ENCODE measurements around the gene TRIM13. TPM values are rescaled to one million over a fixed set of nuclear protein-coding genes. Genes with fewer than 3 reads are reported as not detected.
"Not testable (repeated sequence)": the region's sequence is repeated elsewhere in the genome, so short reads cannot be mapped to it uniquely, and the experiment has no call there.

Gene TRIM13
- total and polyA plus RNA-seq, 2 of the 8 experiments (the other 6 are each of a cell fraction or from before 2014, with no cell fraction given): 21.2 to 31.5 TPM

DNA sequence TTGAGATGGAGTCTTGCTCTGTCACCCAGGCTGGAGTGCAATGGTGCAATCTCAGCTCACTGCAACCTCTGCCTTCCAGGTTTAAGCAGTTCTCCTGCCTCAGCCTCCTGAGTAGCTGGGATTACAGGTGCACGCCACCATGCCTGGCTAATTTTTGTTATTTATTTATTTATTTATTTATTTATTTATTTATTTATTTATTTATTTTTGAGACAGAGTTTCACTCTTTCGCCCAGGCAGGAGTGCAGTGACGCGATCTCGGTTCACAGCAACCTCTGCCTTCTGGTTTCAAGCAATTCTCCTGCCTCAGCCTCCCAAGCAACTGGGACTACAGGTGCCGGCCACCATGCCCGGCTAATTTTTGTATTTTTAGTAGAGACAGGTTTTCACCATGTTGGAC lies 65.5 kb downstream of the TRIM13 start:
- H4K91ac ChIP-seq (replicated peaks; ENCODE audit: insufficient read length, low read length); H4K8ac ChIP-seq (ENCODE audit: extremely low read depth, insufficient read depth, low read length); H3K18ac ChIP-seq (ENCODE audit: extremely low read depth, low read length); FAIRE-seq; DNase-seq (ENCODE audit: low read depth in 1 of 2, low spot score in 2 of 2); H3K4me1 ChIP-seq (replicated peaks in 1 of 4; ENCODE audit: control insufficient read depth in 3 of 4, insufficient read depth in 4 of 4, low read length in 3 of 4); H3K79me1 ChIP-seq (ENCODE audit: low read depth, low read length); H3K4me2 ChIP-seq (ENCODE audit: insufficient read depth in 1 of 2, low read depth in 2 of 2, low read length in 2 of 2); H3K36me3 ChIP-seq (ENCODE audit: control insufficient read depth in 2 of 4, insufficient read depth in 4 of 4, low read length in 3 of 4); H2AK5ac ChIP-seq (ENCODE audit: low read depth, low read length); H2BK15ac ChIP-seq (ENCODE audit: low read length); H3K14ac ChIP-seq (ENCODE audit: insufficient read length); H3K4me3 ChIP-seq (ENCODE audit: extremely low read depth in 1 of 4, insufficient read depth in 2 of 4, low read depth in 3 of 4, low read length in 4 of 4); H4K5ac ChIP-seq (ENCODE audit: insufficient read length, low read depth, low read length); H3K9ac ChIP-seq (replicated peaks in 1 of 4; ENCODE audit: extremely low read depth in 1 of 4, low read depth in 3 of 4, low read length in 3 of 4); H4K20me1 ChIP-seq (replicated peaks in 1 of 2; ENCODE audit: control insufficient read depth in 1 of 2, insufficient read depth in 2 of 2, low read length in 2 of 2); H2BK5ac ChIP-seq (ENCODE audit: low read depth, low read length); H2BK12ac ChIP-seq (ENCODE audit: low read depth, low read length); POLR2A ChIA-PET (ENCODE audit: partially characterized antibody); H2BK20ac ChIP-seq (ENCODE audit: low read length); H3K23me2 ChIP-seq (ENCODE audit: low read depth, low read length); H3K23ac ChIP-seq (ENCODE audit: insufficient read length); H2BK120ac ChIP-seq (replicated peaks; ENCODE audit: low read depth, low read length); H3K56ac ChIP-seq (replicated peaks; ENCODE audit: insufficient read length, low read depth, low read length); H3K9me3 ChIP-seq (ENCODE audit: insufficient read depth in 2 of 2, low read depth in 1 of 2, low read length in 1 of 2); H2AFZ ChIP-seq (ENCODE audit: low read length); H3K27ac ChIP-seq (ENCODE audit: low read depth, low read length); H3K79me2 ChIP-seq (ENCODE audit: control insufficient read depth in 1 of 2, insufficient read depth in 2 of 2, low read length in 2 of 2); H3K27me3 ChIP-seq (replicated peaks in 1 of 4; ENCODE audit: control insufficient read depth in 3 of 4, extremely low read depth in 1 of 4, insufficient read depth in 3 of 4, low read length in 3 of 4); H3K4ac ChIP-seq (replicated peaks; ENCODE audit: insufficient read length, low read depth, low read length): not testable (repeated sequence)
- WGBS, 2 experiments (ENCODE audit: extremely low coverage in 1 of 2, insufficient coverage in 1 of 2, insufficient read length in 1 of 2, insufficient replicate concordance in 2 of 2, low coverage in 1 of 2, low lambda C conversion rate in 2 of 2, missing lambda C conversion rate in 1 of 2): 98% methylated on average over 7 of the region's 7 CpGs; no CpG with 5 or more reads in 1 of the 2 experiments
- CTCF ChIA-PET (ENCODE audit: partially characterized antibody): interaction anchor here (1.4 kb wide), 1 partner anchor 65 kb away, joined by 9 read pairs; the partner anchor contains the start of gene TRIM13
